ENCODE results near the gene FSTL5.

Gene FSTL5

GRCh38 chr4:161428180-161428965 is 735.4 kb downstream of the FSTL5 start:
- no peak for DNase-seq

GRCh38 chr4:161419822-161420221 is 744.0 kb downstream of the FSTL5 start:
- DNase-seq: no peak

GRCh38 chr4:161411901-161412300 is 751.9 kb downstream of the FSTL5 start:
- DNase-seq: no peak

- no peak for DNase-seq
Measured at GRCh38 chr4:161404346-161405110, 759.3 kb downstream of the FSTL5 start.

- DNase-seq: no peak
Measured at GRCh38 chr4:161403781-161404180, 760.0 kb downstream of the FSTL5 start.

GRCh38 chr4:161393602-161394001 is 770.2 kb downstream of the FSTL5 start:
- DNase-seq: no peak

GRCh38 chr4:161382655-161383054 is 781.1 kb downstream of the FSTL5 start:
- DNase-seq: no peak

GRCh38 chr4:161376275-161376674 is 787.5 kb downstream of the FSTL5 start:
- DNase-seq: no peak

- no peak for DNase-seq
Measured at GRCh38 chr4:161364681-161365080, 799.1 kb downstream of the FSTL5 start.

GRCh38 chr4:161360982-161361381 is 802.8 kb downstream of the FSTL5 start:
- no peak for DNase-seq

GRCh38 chr4:161359491-161359890 is 804.3 kb downstream of the FSTL5 start:
- DNase-seq: no peak

- no peak for DNase-seq
Measured at GRCh38 chr4:161356351-161356750, 807.4 kb downstream of the FSTL5 start.

GRCh38 chr4:161350946-161351345 is 812.9 kb downstream of the FSTL5 start:
- no peak for DNase-seq

GRCh38 chr4:161345741-161346140 is 818.1 kb downstream of the FSTL5 start:
- DNase-seq: no peak

- DNase-seq: no peak
Measured at GRCh38 chr4:161343569-161343950, 820.2 kb downstream of the FSTL5 start.

- DNase-seq: no peak
Measured at GRCh38 chr4:161342881-161343568, 820.8 kb downstream of the FSTL5 start.

- DNase-seq: no peak
Measured at GRCh38 chr4:161336621-161337020, 827.2 kb downstream of the FSTL5 start.

- DNase-seq: no peak
Measured at GRCh38 chr4:161336016-161336530, 827.7 kb downstream of the FSTL5 start.
